ENCODE results near the gene NPPC.

GRCh38 chr2:231940795-231941194 lies 14.6 kb upstream of the NPPC start:
- no peak for TF ChIP-seq CTCF (IDR thresholded peaks at IDR 0.05; ENCODE audit: low read length)
- TF ChIP-seq EZH2 (IDR thresholded peaks at IDR 0.05; ENCODE audit: borderline replicate concordance, low read length): no peak

Measured in OCI-LY1 (cell line).